Natural killer cell (primary cell): ENCODE measurements around the gene ZNF605. TPM values are rescaled to one million over a fixed set of nuclear protein-coding genes. Genes with fewer than 3 reads are reported as not detected.

Experiments
- ATAC-seq, 3 donors: fragments of 150-1000 bp in 2 of 3; fragments of 200-7000 bp in 1 of 3; cut with Tn5 transposase; 1 replicate in 1 of 3; 2 replicates in 2 of 3; pipeline ENCODE4 v1.10.0; 2021; ENCODE audit warnings: mild to moderate bottlenecking in 2 of 3, moderate library complexity in 2 of 3
- DNase-seq, 2 donors: peaks; one replicate each; pipeline versions ENCODE4 v3.0.0 to v3.0.0-alpha.2; 2013 to 2021; ENCODE audit warnings: mixed read lengths in 1 of 2
- H3K27ac ChIP-seq: one replicate; pipeline ENCODE4 v1.5.1; 2013; ENCODE audit warnings: mild to moderate bottlenecking, low read length
- H3K27me3 ChIP-seq: one replicate; pipeline ENCODE4 v1.6.1; 2013; ENCODE audit warnings: low read length; ENCODE audit not compliant: control insufficient read depth, insufficient read depth
- H3K36me3 ChIP-seq: one replicate; pipeline ENCODE4 v1.6.1; 2013; ENCODE audit warnings: low read length; ENCODE audit not compliant: control insufficient read depth, insufficient read depth
- H3K4me1 ChIP-seq: one replicate; pipeline ENCODE4 v1.6.1; 2013; ENCODE audit warnings: low read length; ENCODE audit not compliant: control insufficient read depth, insufficient read depth
- H3K4me3 ChIP-seq: one replicate; pipeline ENCODE4 v1.5.1; 2013; ENCODE audit warnings: low read length
- H3K9me3 ChIP-seq: one replicate; pipeline ENCODE4 v1.6.1; 2013; ENCODE audit warnings: low read length; ENCODE audit not compliant: control insufficient read depth, insufficient read depth
- H3K27ac Mint-ChIP-seq, 2 donors: one replicate each; pipeline ENCODE4 v1.8.0; 2022; ENCODE audit warnings: mild to moderate bottlenecking in 2 of 2, mixed read lengths in 2 of 2, moderate library complexity in 1 of 2
- H3K27me3 Mint-ChIP-seq, 2 donors: one replicate each; pipeline ENCODE4 v1.8.0; 2022; ENCODE audit warnings: low read depth in 2 of 2, mixed read lengths in 2 of 2
- H3K36me3 Mint-ChIP-seq: one replicate; pipeline ENCODE4 v1.8.0; 2022; ENCODE audit warnings: mixed read lengths
- H3K4me1 Mint-ChIP-seq, 2 donors: one replicate each; pipeline ENCODE4 v1.8.0; 2022; ENCODE audit warnings: mixed read lengths in 2 of 2
- H3K4me3 Mint-ChIP-seq: one replicate; pipeline ENCODE4 v1.8.0; 2022; ENCODE audit warnings: mild to moderate bottlenecking, moderate library complexity, mixed read lengths
- H3K9me3 Mint-ChIP-seq, 2 donors: one replicate each; pipeline ENCODE4 v1.8.0; 2022; ENCODE audit warnings: mixed read lengths in 2 of 2
- CTCF ChIP-seq: fragments of 200-600 bp; IDR thresholded peaks from one replicate; pipeline ENCODE4 v1.8.0; 2022; ENCODE audit warnings: antibody characterized with exemption
- WGBS: methylation state at CpG from one replicate; pipeline ENCODE4 v1.1.7; 2013; ENCODE audit warnings: missing lambda C conversion rate; ENCODE audit not compliant: insufficient coverage; 5-methylcytosine and 5-hydroxymethylcytosine counted together
- intact Hi-C: fragments of 100-400 bp; cut with micrococcal nuclease; formaldehyde crosslinking; loops from one replicate; pipeline ENCODE4 v1.14.2; 2022
- total RNA-seq, 4 donors: library from RNA; stranded (reverse); fragments of 120-200 nt in 1 of 4; gene quantifications; one replicate each; pipeline versions ENCODE4 v1.2.3 to v1.2.4, GENCODE V29; 2013 to 2022

ZNF605 gene
- total RNA-seq, 3 donors from 2014 or later (not counting 1 experiment from before 2014, with no cell fraction given), result 6.0 to 15.8 (median 7.6) TPM

GRCh38 chr12:132946246-132946820 lies 9.8 kb downstream of the ZNF605 start:
- H3K4me1 ChIP-seq, result no peaks in the 10 kb centered on the region
- peaks cover 76% of the 10 kb centered on the region for H3K9me3 ChIP-seq
- TF ChIP-seq CTCF, result no peak
- intact Hi-C loops, result no loop called here
- peaks cover 33% of the 10 kb centered on the region for H3K36me3 Mint-ChIP-seq
- no peak overlapping the region for H3K27ac ChIP-seq
- H3K36me3 ChIP-seq, result peaks cover 36% of the 10 kb centered on the region
- 92% methylated on average over 8 of the region's 8 CpGs for WGBS
- peaks cover 0 to 6% of the 10 kb centered on the region in 2 donors for H3K4me1 Mint-ChIP-seq
- H3K27me3 Mint-ChIP-seq, result no peaks in the 10 kb centered on the region
- H3K27ac Mint-ChIP-seq, result no peak overlapping the region
- no peak overlapping the region for H3K4me3 Mint-ChIP-seq
- peaks cover 4 to 14% of the 10 kb centered on the region in 2 donors for H3K9me3 Mint-ChIP-seq
- DNase-seq, result no peak
- no peaks in the 10 kb centered on the region for H3K27me3 ChIP-seq
- no peak overlapping the region for H3K4me3 ChIP-seq
- no peak for ATAC-seq

- H3K36me3 Mint-ChIP-seq, result peaks cover 37% of the 10 kb centered on the region
- H3K9me3 ChIP-seq, result peaks cover 81% of the 10 kb centered on the region
- peaks cover 36% of the 10 kb centered on the region for H3K36me3 ChIP-seq
- no peak overlapping the region for H3K4me3 ChIP-seq
- WGBS, result 99% methylated on average over 9 of the region's 9 CpGs
- peaks cover 0 to 6% of the 10 kb centered on the region in 2 donors for H3K4me1 Mint-ChIP-seq
- ATAC-seq, result no peak
- no peak for DNase-seq
- H3K4me3 Mint-ChIP-seq, result no peak overlapping the region
- peaks cover 4 to 14% of the 10 kb centered on the region in 2 donors for H3K9me3 Mint-ChIP-seq
- H3K27ac ChIP-seq, result no peak overlapping the region
- TF ChIP-seq CTCF, result no peak
- H3K27me3 ChIP-seq, result no peaks in the 10 kb centered on the region
- no peaks in the 10 kb centered on the region for H3K4me1 ChIP-seq
- no peak overlapping the region for H3K27ac Mint-ChIP-seq
- intact Hi-C loops, result no loop called here
- H3K27me3 Mint-ChIP-seq, result no peaks in the 10 kb centered on the region
Measured at GRCh38 chr12:132945806-132946205, 10.3 kb downstream of the ZNF605 start.

GRCh38 chr12:132942611-132943010 lies 13.5 kb downstream of the ZNF605 start:
- WGBS, result 98% methylated on average over 13 of the region's 13 CpGs

More at GRCh38 chr12:132942611-132943010, 13.5 kb downstream of the ZNF605 start:
- no peak overlapping the region for H3K27ac Mint-ChIP-seq
- H3K9me3 Mint-ChIP-seq, result peaks cover 5 to 10% of the 10 kb centered on the region in 2 donors
- Histone ChIP-seq H3K4me3 (no peak overlapping the region), H3K27me3 (no peaks in the 10 kb centered on the region), H3K9me3 (peaks cover 64% of the 10 kb centered on the region), H3K36me3 (peaks cover 36% of the 10 kb centered on the region), H3K4me1 (no peaks in the 10 kb centered on the region), H3K27ac (no peak overlapping the region)
- H3K4me1 Mint-ChIP-seq, result no peaks in the 10 kb centered on the region
- no peaks in the 10 kb centered on the region for H3K27me3 Mint-ChIP-seq
- ATAC-seq (no peak), DNase-seq (no peak)
- H3K4me3 Mint-ChIP-seq, result no peak overlapping the region
- peaks cover 37% of the 10 kb centered on the region for H3K36me3 Mint-ChIP-seq
- intact Hi-C loops, result no loop called here
- no peak for TF ChIP-seq CTCF
